Common myeloid progenitor, CD34-positive (primary cell): ENCODE measurements around the gene SETD3.

ENCODE experiments used
- CTCF ChIA-PET: fragments of 350-600 bp; sonication (Branson Sonifier 250); formaldehyde crosslinking; loops from one replicate; lab custom pipeline; 2021; ENCODE audit warnings: antibody characterized with exemption; lab: Charles Lee
- POLR2A ChIA-PET: fragments of 350-600 bp; sonication (Branson Sonifier 250); formaldehyde crosslinking; loops from one replicate; lab custom pipeline; 2021; ENCODE audit warnings: antibody characterized with exemption; lab: Charles Lee
- DNase-seq, 3 donors: peaks; one replicate each; pipeline versions ENCODE4 v3.0.0 to v3.0.0-alpha.2; 2013
- H3K27ac ChIP-seq, 2 experiments: 1 replicate in 1 of 2; 2 replicates in 1 of 2; pipeline ENCODE4 v1.7.0; 2013; ENCODE audit warnings: inconsistent platforms in 2 of 2, low read length in 2 of 2, mild to moderate bottlenecking in 2 of 2, low read depth in 1 of 2, moderate library complexity in 1 of 2; ENCODE audit not compliant: severe bottlenecking in 2 of 2, insufficient read depth in 1 of 2, poor library complexity in 1 of 2
- H3K27me3 ChIP-seq, 5 experiments: replicated peaks in 2 of 5; 1 replicate in 3 of 5; 2 replicates in 2 of 5; pipeline versions ENCODE4 v1.6.1 to v1.7.0; 2013; ENCODE audit warnings: low read length in 4 of 5, mild to moderate bottlenecking in 2 of 5, moderate library complexity in 2 of 5, inconsistent platforms in 1 of 5; ENCODE audit not compliant: insufficient read depth in 5 of 5, control insufficient read depth in 4 of 5
- H3K36me3 ChIP-seq, 4 experiments: 1 replicate in 2 of 4; 2 replicates in 2 of 4; pipeline versions ENCODE4 v1.6.1 to v1.7.0; 2013; ENCODE audit warnings: low read length in 3 of 4, control low read depth in 1 of 4, mild to moderate bottlenecking in 1 of 4; ENCODE audit not compliant: control insufficient read depth in 4 of 4, insufficient read depth in 4 of 4
- H3K4me1 ChIP-seq, 4 experiments: 1 replicate in 3 of 4; 2 replicates in 1 of 4; pipeline versions ENCODE4 v1.6.1 to v1.7.1; 2013; ENCODE audit warnings: low read length in 3 of 4, mild to moderate bottlenecking in 3 of 4, control low read depth in 1 of 4, inconsistent platforms in 1 of 4, moderate library complexity in 1 of 4; ENCODE audit not compliant: control insufficient read depth in 4 of 4, insufficient read depth in 4 of 4; ENCODE audit errors: control extremely low read depth in 1 of 4
- H3K4me3 ChIP-seq, 7 experiments: 1 replicate in 4 of 7; 2 replicates in 3 of 7; pipeline versions ENCODE4 v1.5.1 to v1.7.0; 2013; ENCODE audit warnings: mild to moderate bottlenecking in 7 of 7, low read length in 6 of 7, moderate library complexity in 6 of 7, inconsistent platforms in 2 of 7, low read depth in 2 of 7, control low read depth in 1 of 7; ENCODE audit not compliant: insufficient read depth in 4 of 7, control insufficient read depth in 1 of 7; ENCODE audit errors: extremely low read depth in 1 of 7
- H3K9me3 ChIP-seq, 5 experiments: 1 replicate in 4 of 5; 2 replicates in 1 of 5; pipeline versions ENCODE4 v1.6.1 to v1.7.1; 2013; ENCODE audit warnings: low read length in 4 of 5, mild to moderate bottlenecking in 2 of 5, inconsistent platforms in 1 of 5, low read depth in 1 of 5, moderate library complexity in 1 of 5; ENCODE audit not compliant: control insufficient read depth in 4 of 5, insufficient read depth in 2 of 5; ENCODE audit errors: control extremely low read depth in 1 of 5
- WGBS: methylation state at CpG from one replicate; pipeline ENCODE4 v1.1.5; 2013; ENCODE audit not compliant: insufficient coverage; 5-methylcytosine and 5-hydroxymethylcytosine counted together

The SETD3 gene

DNA sequence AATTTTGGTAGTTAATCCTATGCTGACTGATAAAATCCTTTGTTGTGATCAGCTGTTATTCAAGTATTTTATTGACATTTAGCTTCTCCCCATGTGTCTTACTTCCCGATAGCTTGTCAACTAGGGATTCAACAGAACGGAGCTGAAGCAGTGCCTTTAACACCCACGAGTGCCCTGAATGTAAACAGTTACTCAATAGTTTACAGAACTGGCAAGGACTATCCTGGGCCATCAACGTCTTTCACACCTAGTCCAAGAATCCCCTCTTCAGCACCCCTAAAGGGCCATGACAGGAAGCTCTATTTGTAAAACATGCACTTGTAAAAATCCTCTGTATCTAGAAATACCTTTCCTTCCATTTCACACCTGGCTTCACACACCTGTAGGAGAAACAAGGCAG is 45.3 kb downstream of the SETD3 start:
- Histone ChIP-seq H3K9me3 (peaks cover 0 to 2% (median 0%) of the 10 kb centered on the region in 5 experiments), H3K27me3 (no peaks in the 10 kb centered on the region), H3K4me1 (peaks cover 0 to 16% (median 13%) of the 10 kb centered on the region in 4 experiments), H3K4me3 (no peak overlapping the region), H3K27ac (no peak overlapping the region), H3K36me3 (peaks cover 15 to 68% (median 41%) of the 10 kb centered on the region in 4 experiments)
- CTCF ChIA-PET: interaction anchor here (1.0 kb wide), 1 partner anchor 10 kb away, joined by 3 read pairs; no protein-coding TSS in a partner anchor
- no peak for DNase-seq
- 89% methylated on average over 4 of the region's 4 CpGs for WGBS
- POLR2A ChIA-PET: no interaction called here

- Histone ChIP-seq H3K4me1 (peaks cover 0 to 16% (median 13%) of the 10 kb centered on the region in 4 experiments), H3K27ac (peak overlapping the region in 1 of 2 experiments; percentile 8), H3K4me3 (no peak overlapping the region), H3K27me3 (no peaks in the 10 kb centered on the region), H3K9me3 (peaks cover 0 to 20% (median 4%) of the 10 kb centered on the region in 5 experiments), H3K36me3 (peaks cover 8 to 79% (median 55%) of the 10 kb centered on the region in 4 experiments)
- POLR2A ChIA-PET: no interaction called here
- DNase-seq: no peak
- WGBS: 100% methylated on average over 1 of the region's 1 CpG
- CTCF ChIA-PET: interaction anchor here (2.0 kb wide), 1 partner anchor 17 kb away, joined by 4 read pairs; no protein-coding TSS in a partner anchor
Observed at GRCh38 chr14:99432485-99432884, 48.2 kb downstream of the SETD3 start.

DNA sequence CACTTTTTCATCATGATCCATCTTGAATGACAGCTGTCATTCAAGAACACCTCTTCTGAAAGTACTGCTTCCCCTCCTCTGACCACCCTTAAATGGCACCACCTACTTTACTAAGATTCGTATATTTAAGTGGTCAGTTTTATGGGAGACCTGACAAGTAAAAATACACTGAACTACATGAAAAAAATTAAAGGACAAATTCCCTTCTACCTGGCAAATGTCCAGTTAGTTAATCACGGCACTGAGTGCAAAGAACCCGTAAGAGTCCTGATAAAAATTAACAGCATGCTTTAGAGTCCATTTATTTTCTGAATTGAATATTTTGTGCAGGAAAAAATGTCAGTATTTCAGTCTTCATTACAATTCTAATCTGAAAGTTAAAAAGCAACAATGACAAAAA is 48.7 kb downstream of the SETD3 start:
- Histone ChIP-seq H3K27ac (no peak overlapping the region), H3K36me3 (peaks cover 8 to 76% (median 52%) of the 10 kb centered on the region in 4 experiments), H3K4me1 (peaks cover 0 to 11% (median 9%) of the 10 kb centered on the region in 4 experiments), H3K9me3 (peaks cover 0 to 20% (median 4%) of the 10 kb centered on the region in 5 experiments), H3K27me3 (no peaks in the 10 kb centered on the region), H3K4me3 (no peak overlapping the region)
- CTCF ChIA-PET: no interaction called here
- POLR2A ChIA-PET: no interaction called here
- DNase-seq: no peak
- 100% methylated on average over 1 of the region's 3 CpGs for WGBS

- DNase-seq: peak in 2 of 3 donors; percentile 27 to 39
- Histone ChIP-seq H3K4me1 (no peaks in the 10 kb centered on the region), H3K36me3 (peaks cover 8 to 72% (median 49%) of the 10 kb centered on the region in 4 experiments), H3K27ac (no peak overlapping the region), H3K27me3 (no peaks in the 10 kb centered on the region), H3K4me3 (no peak overlapping the region), H3K9me3 (peaks cover 0 to 20% (median 4%) of the 10 kb centered on the region in 5 experiments)
- ChIA-PET POLR2A (no interaction called here), CTCF (interaction anchor here (1.2 kb wide), 1 partner anchor 13 kb away, joined by 3 read pairs; no protein-coding TSS in a partner anchor)
- WGBS: 67% methylated on average over 3 of the region's 7 CpGs
Observed at GRCh38 chr14:99430491-99430890, 50.2 kb downstream of the SETD3 start.

DNA sequence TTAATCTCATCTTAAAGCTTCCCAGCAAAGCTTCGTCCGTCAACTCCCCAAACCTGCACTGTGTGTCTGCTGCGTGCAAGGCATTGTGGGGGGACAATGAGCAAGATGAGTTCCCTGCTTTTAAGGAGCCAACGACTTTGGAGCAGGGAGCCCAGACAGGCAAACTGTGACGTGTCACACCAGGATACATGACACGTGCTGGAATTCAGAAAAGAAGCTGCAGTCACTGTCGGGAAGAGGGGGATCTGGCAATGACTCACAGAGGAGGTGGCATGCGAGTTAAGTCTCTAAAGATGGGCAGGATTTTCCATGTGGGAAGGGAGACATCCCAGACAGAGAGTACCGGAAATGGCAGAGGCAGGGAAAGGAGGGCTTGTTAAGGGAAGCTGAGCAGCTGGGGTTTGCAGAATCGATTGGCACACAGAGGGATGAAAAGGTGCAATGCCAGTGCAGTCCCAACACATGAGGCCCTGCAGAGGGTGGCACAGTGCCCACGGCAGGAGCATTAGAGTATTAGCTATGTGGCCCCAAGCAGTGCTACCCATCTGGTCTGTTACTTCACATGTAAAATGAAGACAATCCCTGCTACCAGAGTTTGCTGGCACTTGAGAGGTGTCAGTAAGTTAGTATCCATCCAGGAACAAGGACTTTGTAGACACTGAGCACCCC is 52.9 kb downstream of the SETD3 start:
- no peak for DNase-seq
- peaks cover 0 to 20% (median 4%) of the 10 kb centered on the region in 5 experiments for H3K9me3 ChIP-seq
- 97% methylated on average over 10 of the region's 11 CpGs for WGBS
- ChIA-PET CTCF (interaction anchor here (1.9 to 2.1 kb wide), 2 partner anchors 9 to 11 kb away, joined by 5 to 14 read pairs; no protein-coding TSS in a partner anchor), POLR2A (no interaction called here)
- no peaks in the 10 kb centered on the region for H3K4me1 ChIP-seq
- peaks cover 8 to 70% (median 47%) of the 10 kb centered on the region in 4 experiments for H3K36me3 ChIP-seq
- no peak overlapping the region for H3K27ac ChIP-seq
- no peak overlapping the region for H3K4me3 ChIP-seq
- H3K27me3 ChIP-seq: no peaks in the 10 kb centered on the region

GRCh38 chr14:99426813-99427346 is 53.8 kb downstream of the SETD3 start:
- Histone ChIP-seq H3K9me3 (peaks cover 0 to 20% (median 4%) of the 10 kb centered on the region in 5 experiments), H3K4me3 (no peak overlapping the region), H3K4me1 (no peaks in the 10 kb centered on the region), H3K36me3 (peaks cover 6 to 69% (median 48%) of the 10 kb centered on the region in 4 experiments), H3K27me3 (no peaks in the 10 kb centered on the region), H3K27ac (no peak overlapping the region)
- CTCF ChIA-PET: interaction anchor here (1.9 to 2.1 kb wide), 2 partner anchors 8 to 11 kb away, joined by 5 to 14 read pairs; no protein-coding TSS in a partner anchor
- 94% methylated on average over 11 of the region's 12 CpGs for WGBS
- no peak for DNase-seq
- POLR2A ChIA-PET: no interaction called here

DNA sequence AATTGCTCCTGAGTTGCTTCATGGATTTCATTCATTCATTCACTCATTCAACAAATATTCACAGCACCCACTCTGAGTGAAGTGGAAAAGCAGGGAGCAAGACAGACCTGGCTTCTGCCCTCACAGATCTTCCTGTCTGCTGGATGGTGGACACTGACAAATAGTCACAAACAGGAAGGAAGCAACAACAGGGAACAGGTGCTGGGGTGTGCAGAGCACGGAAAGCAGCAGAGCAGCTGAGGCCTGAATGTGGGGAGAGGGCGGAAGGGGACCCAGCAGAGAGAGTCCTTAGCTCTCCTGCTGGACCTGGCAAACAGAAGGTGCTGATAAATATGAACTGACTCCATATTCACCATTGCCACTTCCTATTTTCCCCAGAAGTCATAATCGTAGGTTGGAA is 54.4 kb downstream of the SETD3 start:
- 88% methylated on average over 2 of the region's 3 CpGs for WGBS
- DNase-seq: no peak
- CTCF ChIA-PET: interaction anchor here (1.2 to 2.1 kb wide), 3 partner anchors 7 to 10 kb away, joined by 5 to 14 read pairs (median 6); no protein-coding TSS in a partner anchor
- no peaks in the 10 kb centered on the region for H3K27me3 ChIP-seq
- POLR2A ChIA-PET: no interaction called here
- H3K4me1 ChIP-seq: no peaks in the 10 kb centered on the region
- no peak overlapping the region for H3K27ac ChIP-seq
- peaks cover 0 to 20% (median 4%) of the 10 kb centered on the region in 5 experiments for H3K9me3 ChIP-seq
- H3K36me3 ChIP-seq: peaks cover 4 to 67% (median 46%) of the 10 kb centered on the region in 4 experiments
- H3K4me3 ChIP-seq: no peak overlapping the region
